PC-3 (cell line): ENCODE measurements around the gene CDA.

Experiments used
- EZH2phosphoT487 ChIP-seq: fragments of 300-600 bp; sonication (generic); IDR thresholded peaks from 2 replicates; pipeline ENCODE4 v1.6.1; 2018; ENCODE audit warnings: mild to moderate bottlenecking, antibody characterized with exemption, low read length, borderline replicate concordance
- TF ChIP-seq, protein P1 (sequence below): fragments of 300-600 bp; sonication (generic); conservative IDR thresholded peaks from 2 replicates; pipeline ENCODE4 v1.5.1; 2017; ENCODE audit warnings: antibody characterized with exemption, low read depth, mild to moderate bottlenecking, low read length

DNA sequence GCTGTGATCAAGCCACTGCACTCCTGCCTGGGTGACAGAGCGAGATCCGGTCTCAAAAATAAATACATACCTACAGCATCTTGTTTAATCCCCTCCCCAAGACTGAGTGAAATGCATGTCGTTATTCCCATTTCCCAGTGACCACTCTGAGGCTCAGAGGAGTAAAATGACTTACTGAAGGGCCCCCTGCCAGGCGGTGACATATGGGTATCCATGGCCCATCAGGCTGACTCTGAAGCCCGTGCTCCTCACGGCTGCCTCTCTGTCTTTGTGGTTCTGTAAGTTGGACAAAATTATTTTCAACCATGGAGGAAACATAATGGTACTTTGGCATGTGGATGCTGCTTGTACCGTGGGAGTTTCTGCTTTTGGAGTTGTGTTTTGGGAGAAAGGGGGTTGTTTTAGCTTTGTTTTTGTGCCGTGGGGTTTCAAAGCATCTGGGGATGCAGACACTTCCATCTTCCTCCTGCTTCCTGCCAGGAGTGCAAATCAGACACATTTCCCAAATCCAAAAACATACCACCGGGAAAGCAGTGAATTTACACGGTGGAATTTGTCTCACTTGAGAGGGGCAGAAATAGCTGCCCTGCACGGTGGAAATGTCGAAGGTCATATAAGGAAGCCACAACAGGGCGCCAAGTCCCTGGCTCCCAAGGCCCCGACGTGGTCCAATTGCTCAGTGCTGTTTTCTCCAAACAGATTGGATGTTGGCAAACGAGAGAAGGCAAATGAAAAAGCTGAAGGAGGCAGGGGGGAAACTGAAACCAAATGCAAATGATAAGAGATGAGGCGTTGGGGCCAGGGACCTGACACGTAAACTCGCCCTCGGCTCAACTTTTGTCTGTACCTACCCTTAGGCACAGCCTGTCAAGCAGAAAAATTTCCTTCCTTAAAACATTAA lies 27.3 kb downstream of the CDA start:
- TF ChIP-seq, protein P1, sequence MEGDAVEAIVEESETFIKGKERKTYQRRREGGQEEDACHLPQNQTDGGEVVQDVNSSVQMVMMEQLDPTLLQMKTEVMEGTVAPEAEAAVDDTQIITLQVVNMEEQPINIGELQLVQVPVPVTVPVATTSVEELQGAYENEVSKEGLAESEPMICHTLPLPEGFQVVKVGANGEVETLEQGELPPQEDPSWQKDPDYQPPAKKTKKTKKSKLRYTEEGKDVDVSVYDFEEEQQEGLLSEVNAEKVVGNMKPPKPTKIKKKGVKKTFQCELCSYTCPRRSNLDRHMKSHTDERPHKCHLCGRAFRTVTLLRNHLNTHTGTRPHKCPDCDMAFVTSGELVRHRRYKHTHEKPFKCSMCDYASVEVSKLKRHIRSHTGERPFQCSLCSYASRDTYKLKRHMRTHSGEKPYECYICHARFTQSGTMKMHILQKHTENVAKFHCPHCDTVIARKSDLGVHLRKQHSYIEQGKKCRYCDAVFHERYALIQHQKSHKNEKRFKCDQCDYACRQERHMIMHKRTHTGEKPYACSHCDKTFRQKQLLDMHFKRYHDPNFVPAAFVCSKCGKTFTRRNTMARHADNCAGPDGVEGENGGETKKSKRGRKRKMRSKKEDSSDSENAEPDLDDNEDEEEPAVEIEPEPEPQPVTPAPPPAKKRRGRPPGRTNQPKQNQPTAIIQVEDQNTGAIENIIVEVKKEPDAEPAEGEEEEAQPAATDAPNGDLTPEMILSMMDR, result no peak
- TF ChIP-seq EZH2phosphoT487, result no peak
